HG02623 (cell line): ENCODE data around the gene NFATC3.

Experiments
- ATAC-seq: cut with Tn5 transposase; IDR thresholded peaks from one replicate; pipeline ENCODE4 v1.9.1; 2021; ENCODE audit warnings: moderate library complexity; ENCODE audit not compliant: unreplicated experiment

The NFATC3 gene

DNA sequence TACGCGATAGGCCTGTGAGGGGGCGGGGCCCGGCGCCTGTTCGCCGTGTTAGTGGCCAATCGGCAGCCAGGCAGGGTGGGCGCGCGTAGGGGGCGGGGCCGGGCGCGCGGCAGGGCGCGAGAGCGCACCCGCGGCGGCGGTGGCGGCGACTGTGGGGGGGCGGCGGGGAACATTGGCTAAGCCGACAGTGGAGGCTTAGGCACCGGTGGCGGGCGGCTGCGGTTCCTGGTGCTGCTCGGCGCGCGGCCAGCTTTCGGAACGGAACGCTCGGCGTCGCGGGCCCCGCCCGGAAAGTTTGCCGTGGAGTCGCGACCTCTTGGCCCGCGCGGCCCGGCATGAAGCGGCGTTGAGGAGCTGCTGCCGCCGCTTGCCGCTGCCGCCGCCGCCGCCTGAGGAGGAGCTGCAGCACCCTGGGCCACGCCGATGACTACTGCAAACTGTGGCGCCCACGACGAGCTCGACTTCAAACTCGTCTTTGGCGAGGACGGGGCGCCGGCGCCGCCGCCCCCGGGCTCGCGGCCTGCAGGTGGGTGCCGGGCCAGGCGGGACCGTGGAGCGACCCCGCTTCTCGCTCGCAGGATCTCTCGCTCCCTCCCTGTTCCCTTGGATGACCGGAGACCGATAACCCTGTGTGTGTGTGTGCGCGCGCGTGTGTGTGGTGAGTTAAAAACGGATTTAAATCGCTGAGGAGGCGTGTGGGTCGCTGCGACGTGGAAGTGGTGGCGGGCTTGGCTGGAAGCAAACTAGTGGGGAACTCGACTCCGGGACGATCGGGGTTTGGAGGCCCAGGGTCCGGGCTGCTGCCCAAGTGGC lies at the start of gene NFATC3:
Gene NFATC3 (plus strand): TSS at position 112 of the 813 bp plus-strand sequence. CDS start 312 bp downstream, at position 424.
- ATAC-seq, result peak; percentile 54

GRCh38 chr16:68037841-68038597 lies 47.2 kb upstream of the NFATC3 start:
- no peak for ATAC-seq

GRCh38 chr16:68040506-68041288 lies 44.5 kb upstream of the NFATC3 start:
- peak; percentile 50 for ATAC-seq

DNA sequence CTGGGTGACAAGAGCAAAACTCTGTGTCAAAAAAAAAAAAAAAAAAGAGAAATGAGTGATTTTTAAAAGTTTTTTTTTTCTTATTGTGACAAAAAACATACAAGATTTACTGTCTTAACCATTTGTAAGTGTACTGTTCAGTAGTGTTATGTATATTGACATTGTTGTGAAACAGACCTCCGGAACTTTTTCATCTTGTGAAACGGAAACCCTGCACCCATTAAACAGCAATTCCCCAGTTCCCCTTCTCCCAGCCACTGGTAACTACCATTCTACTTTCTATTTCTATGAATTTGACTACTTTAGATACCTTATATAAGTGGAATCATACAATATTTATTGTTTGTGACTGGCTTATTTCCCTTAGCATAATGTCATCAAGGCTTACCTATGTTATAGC lies 43.4 kb upstream of the NFATC3 start:
- ATAC-seq, result no peak

DNA sequence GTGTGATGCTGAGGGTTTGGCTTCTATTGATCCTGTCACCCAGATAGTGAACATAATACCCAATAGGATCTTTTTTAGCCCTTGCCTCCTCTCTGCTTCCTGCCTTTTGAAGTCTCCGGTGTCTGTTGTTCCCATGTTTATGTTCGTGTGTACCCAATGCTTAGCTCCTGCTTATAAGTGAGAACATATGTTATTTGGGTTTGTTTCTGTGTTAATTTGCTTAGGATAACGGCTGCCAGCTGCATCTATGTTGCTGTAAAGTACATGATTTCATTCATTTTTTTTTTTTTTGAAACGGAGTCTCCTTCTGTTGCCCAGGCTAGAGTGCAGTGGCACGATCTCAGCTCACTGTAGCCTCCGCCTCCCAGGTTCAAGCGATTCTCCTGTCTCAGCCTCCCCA lies 39.1 kb upstream of the NFATC3 start:
- ATAC-seq, result no peak

DNA sequence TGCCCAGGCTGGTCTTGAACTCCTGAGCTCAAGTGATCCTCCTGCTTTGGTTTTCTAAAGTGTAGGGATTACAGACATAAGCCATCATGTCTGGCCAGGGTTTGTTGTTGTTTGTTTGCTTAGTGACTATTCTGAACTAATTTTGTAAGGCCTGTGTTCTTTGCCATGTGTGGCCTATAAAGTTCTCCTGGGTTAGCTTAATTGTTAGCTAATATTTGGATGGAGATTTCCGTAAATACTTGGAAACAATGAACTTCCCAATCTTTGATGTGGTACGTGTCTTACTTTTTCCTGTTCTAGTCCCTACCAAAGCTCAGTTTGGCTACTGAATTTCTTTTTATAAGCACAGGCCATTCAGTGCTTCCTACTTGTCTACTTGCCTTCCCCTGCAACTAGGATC lies 37.2 kb upstream of the NFATC3 start:
- ATAC-seq, result no peak

DNA sequence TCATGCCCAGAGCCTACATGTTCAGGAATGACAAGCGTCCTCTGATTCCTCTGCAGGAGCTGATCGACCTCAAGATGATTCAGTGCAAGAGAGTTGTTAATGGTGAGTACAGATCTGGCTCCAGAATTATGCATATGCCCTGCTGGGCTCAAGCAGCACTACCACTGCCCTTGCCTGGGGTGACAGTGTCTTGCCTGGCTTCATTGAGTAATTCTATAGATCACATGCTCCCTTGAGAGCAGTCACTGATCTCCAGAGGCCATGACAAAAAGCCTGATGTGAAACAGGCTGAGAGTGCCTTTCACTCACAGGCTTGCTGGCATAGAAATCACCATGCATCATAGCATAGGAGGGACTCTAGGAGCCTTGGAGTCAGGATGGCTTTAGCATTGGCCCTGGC lies 35.7 kb upstream of the NFATC3 start:
- no peak for ATAC-seq

DNA sequence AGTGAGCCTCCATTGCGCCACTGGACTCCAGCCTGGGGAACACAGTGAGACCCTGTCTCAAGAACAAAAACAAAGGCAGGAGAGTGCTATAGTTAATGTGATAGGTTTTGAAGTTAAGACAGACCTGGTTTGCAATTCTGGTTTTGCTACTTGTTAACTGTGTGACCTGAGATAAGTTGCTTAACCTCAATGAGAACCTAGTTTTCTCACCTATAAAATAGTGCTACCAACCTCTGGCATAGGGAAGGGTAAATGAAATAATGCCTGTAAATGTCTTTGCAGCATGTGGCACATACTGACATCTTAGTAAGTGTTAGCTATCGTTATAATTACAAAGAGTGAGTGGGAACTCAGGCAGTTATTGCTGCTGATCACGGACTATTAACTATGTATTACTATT lies 29.8 kb upstream of the NFATC3 start:
- ATAC-seq, result no peak

DNA sequence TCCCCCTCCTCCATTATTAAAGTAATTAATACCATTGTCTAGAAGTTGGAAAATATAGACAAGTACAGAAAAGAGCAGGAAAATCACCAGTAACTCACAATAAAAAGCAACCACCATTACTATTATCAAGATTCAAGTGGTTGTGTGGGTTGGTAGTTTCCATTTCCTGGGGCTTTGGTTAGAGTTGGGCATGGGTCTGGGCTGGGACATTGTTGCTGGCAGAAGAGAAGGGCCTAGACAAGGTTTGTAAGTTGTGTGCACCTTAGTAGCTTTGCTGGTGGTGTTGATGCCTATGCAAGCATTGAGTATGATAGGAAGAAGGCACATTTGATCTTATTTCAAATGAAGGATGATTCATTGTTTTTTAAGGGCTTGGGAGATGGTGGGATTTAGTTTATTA lies 25.4 kb upstream of the NFATC3 start:
- ATAC-seq, result no peak

DNA sequence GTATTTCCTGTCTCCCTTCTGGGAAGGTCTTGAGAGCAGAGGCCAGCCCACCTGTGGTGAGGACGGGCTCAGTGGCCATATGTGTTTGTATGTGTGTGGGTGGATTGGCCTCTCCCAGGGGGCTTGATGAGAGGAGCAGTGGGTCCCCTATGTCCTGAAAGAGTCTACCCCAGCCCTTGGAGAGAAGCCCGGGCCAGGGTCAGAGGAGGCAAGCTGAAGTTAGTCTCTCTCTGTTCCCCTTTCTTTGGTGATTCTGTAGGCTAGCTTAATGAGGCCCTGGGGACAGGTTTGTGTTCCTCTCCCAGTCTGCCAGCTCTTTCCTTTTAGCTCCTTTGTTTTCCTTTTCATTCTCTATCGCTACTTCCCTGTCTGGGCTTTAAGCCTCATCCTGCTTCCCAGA lies 23.8 kb upstream of the NFATC3 start:
- ATAC-seq, result no peak

DNA sequence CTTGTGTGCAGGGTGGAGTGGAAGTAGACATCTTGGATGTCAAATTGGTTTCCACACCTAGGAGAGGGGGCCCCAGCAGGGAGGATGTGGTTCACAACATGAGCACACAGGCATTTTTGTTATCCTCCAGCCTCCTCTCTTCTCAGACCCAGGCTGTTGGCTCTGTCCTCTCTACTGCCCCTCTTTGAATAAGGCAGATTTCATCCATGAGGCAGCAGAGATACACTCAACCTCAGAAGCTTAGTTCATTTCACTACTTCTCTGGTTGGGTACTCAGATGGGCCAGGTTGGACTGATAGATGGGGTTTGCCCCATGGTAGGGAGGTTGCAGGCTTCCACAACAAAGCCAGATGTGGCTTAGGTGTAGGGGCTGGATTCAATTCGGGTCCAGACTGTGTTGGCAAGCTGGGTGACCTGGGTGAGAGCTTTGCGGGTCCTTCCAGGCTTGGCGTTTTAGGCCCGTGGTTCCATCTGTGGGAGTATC lies 22.2 kb upstream of the NFATC3 start:
- ATAC-seq, result no peak

DNA sequence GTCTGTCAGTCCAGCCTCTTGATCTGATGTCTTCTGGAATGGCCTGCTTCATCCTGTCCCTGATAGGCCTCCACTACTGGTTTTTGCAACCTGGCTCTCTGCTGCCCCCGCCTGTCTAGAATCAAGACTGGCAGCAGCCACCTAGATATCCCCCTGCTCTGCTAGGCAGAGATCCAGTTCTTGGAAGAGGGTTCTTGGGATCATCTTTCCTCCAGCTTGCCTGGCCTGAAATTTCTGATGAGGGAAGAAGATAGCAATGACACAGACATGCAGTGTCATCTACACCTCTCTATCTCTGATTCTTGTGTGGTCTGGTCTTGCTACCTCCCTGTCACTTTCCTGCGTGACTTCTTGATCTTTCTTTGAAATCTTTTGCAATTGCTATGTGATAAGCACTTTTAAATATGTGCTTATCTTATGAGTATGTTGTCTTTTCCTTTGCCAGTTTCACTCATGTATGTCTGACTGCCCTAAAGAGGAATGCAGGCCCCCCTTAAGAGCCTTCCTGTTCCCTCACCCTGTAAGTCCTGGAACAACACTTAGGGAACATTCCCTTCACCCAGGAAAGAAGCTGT lies 20.3 kb upstream of the NFATC3 start:
- ATAC-seq, result no peak

- no peak for ATAC-seq
Measured at GRCh38 chr16:68065716-68066305, 19.4 kb upstream of the NFATC3 start.

GRCh38 chr16:68066763-68067162 lies 18.4 kb upstream of the NFATC3 start:
- ATAC-seq, result no peak

DNA sequence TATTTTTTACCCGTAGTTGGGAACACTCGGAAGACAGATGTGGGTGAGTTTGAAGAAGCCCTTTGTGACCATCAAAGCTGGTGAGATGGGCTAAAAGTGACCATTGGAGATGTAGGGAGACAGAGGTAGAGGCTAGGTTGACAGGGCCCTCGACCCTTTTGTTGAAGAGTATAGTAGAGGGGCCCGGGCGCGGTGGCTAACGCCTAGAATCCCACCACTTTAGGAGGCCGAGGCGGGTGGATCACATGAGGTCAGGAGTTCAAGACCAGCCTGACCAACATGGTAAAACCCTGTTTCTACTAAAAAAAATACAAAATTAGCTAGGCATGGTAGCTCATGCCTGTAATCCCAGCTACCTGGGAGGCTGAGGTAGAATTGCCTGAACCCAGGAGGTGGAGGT lies 16.2 kb upstream of the NFATC3 start:
- ATAC-seq, result no peak

- ATAC-seq, result no peak
Measured at GRCh38 chr16:68069511-68070248, 15.5 kb upstream of the NFATC3 start.

DNA sequence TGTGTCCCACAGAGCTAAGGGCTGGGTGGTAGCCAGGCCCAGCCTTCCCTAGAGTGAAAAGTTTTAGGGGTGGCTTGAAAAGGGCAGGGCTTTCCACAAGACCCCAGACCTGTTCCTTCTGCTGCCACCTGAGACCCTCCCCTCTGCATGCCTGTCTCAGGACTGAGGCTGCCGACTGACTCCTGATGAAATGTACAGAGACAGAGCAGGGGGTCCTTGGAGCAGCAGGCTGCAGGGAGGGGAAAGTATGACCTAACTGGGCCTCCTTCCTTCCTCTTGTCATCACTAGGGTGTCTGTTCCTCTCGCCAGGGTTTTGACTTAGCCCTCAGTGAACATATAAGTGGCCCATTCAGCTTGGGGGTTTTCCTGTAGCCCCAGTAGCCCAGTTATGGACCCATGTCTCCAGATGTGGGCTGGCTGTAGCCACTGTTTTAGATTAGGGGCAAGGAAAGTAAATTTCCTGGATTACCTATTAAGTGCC lies 14.9 kb upstream of the NFATC3 start:
- ATAC-seq, result no peak

- no peak for ATAC-seq
Measured at GRCh38 chr16:68070806-68071517, 14.2 kb upstream of the NFATC3 start.

DNA sequence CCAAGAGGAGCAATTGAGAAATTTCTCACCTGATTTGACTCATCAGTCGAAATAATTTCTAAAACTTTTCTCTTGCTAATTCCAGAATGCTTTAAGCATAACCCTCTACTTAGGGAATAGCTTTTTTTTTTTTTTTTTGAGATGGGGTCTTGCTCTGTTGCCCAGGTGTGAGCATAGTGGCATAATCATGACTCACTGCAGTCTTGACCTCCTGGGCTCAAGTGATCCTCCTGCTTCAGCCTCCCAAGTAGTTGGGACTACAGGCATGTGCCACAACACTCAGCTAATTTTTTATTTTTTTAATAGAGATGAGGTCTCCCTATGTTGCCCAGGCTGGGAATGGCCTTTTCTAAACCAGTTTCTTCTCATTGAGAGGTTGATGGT lies 13.7 kb upstream of the NFATC3 start:
- no peak for ATAC-seq
